Stimulated activated naive CD8-positive, alpha-beta T cell treated with anti-CD3 and anti-CD28 coated beads, Interleukin-15, amount 100 ng/mL, for 72 hours (primary cell): ENCODE measurements around the gene ATP6V0A1.
"Not testable (repeated sequence)": the region's sequence is repeated elsewhere in the genome, so short reads cannot be mapped to it uniquely, and the experiment has no call there.

Experiments
- ATAC-seq: fragments of 150-1000 bp; cut with Tn5 transposase; 2 replicates; pipeline ENCODE4 v1.10.0; 2021; ENCODE audit warnings: mild to moderate bottlenecking, moderate library complexity
- DNase-seq, 2 donors: peaks; one replicate each; pipeline ENCODE4 v3.0.0; 2021 to 2022
- H3K27ac Mint-ChIP-seq, 2 donors: one replicate each; pipeline ENCODE4 v1.8.0; 2022; ENCODE audit warnings: mild to moderate bottlenecking in 2 of 2, mixed read lengths in 2 of 2, moderate library complexity in 2 of 2
- H3K27me3 Mint-ChIP-seq: one replicate; pipeline ENCODE4 v1.8.0; 2022; ENCODE audit warnings: mixed read lengths
- H3K4me1 Mint-ChIP-seq: one replicate; pipeline ENCODE4 v1.8.0; 2022; ENCODE audit warnings: mild to moderate bottlenecking, mixed read lengths
- H3K4me3 Mint-ChIP-seq, 2 donors: one replicate each; pipeline ENCODE4 v1.8.0; 2022; ENCODE audit warnings: mild to moderate bottlenecking in 2 of 2, mixed read lengths in 2 of 2, moderate library complexity in 1 of 2
- H3K9me3 Mint-ChIP-seq, 2 donors: one replicate each; pipeline ENCODE4 v1.8.0; 2022; ENCODE audit warnings: mixed read lengths in 2 of 2

The ATP6V0A1 gene

GRCh38 chr17:42456223-42457106, 2.2 kb upstream of the ATP6V0A1 start:
- Mint-ChIP-seq H3K4me3 (peak overlapping the region; percentile 79 to 99), H3K27me3 (peaks cover 7% of the 10 kb centered on the region), H3K27ac (no peak overlapping the region), H3K9me3 (no peaks in the 10 kb centered on the region), H3K4me1 (peaks cover 46% of the 10 kb centered on the region)
- ATAC-seq, result peak; percentile 25
- DNase-seq, result no peak

- peak overlapping the region in 1 of 2 donors; percentile 2 for H3K27ac Mint-ChIP-seq
- H3K27me3 Mint-ChIP-seq, result peaks cover 7% of the 10 kb centered on the region
- ATAC-seq (no peak), DNase-seq (no peak)
- no peaks in the 10 kb centered on the region for H3K9me3 Mint-ChIP-seq
- H3K4me1 Mint-ChIP-seq, result peaks cover 46% of the 10 kb centered on the region
- H3K4me3 Mint-ChIP-seq, result peak overlapping the region; percentile 79 to 99
Measured at GRCh38 chr17:42457107-42457792, 1.4 kb upstream of the ATP6V0A1 start.

GRCh38 chr17:42459256-42459800, 650 bp downstream of the ATP6V0A1 start:
- Mint-ChIP-seq H3K4me3 (peak overlapping the region; percentile 90 to 99), H3K27me3 (peaks cover 7% of the 10 kb centered on the region), H3K9me3 (no peaks in the 10 kb centered on the region), H3K27ac (peak overlapping the region; percentile 73 to 98), H3K4me1 (peaks cover 46% of the 10 kb centered on the region)
- DNase-seq (peak in 1 of 2 donors; percentile 26), ATAC-seq (peak; percentile 39)

- H3K4me3 Mint-ChIP-seq, result peak overlapping the region; percentile 90 to 99
- H3K27ac Mint-ChIP-seq, result no peak overlapping the region
- H3K9me3 Mint-ChIP-seq, result no peaks in the 10 kb centered on the region
- ATAC-seq (peak; percentile 66), DNase-seq (peak in 1 of 2 donors; percentile 5)
- peaks cover 7% of the 10 kb centered on the region for H3K27me3 Mint-ChIP-seq
- H3K4me1 Mint-ChIP-seq, result peaks cover 46% of the 10 kb centered on the region
Measured at GRCh38 chr17:42459801-42460281, 1.2 kb downstream of the ATP6V0A1 start.

- Mint-ChIP-seq H3K4me3 (peak overlapping the region; percentile 90 to 99), H3K4me1 (peaks cover 46% of the 10 kb centered on the region), H3K27ac (no peak overlapping the region), H3K27me3 (peaks cover 3% of the 10 kb centered on the region), H3K9me3 (no peaks in the 10 kb centered on the region)
- ATAC-seq (no peak), DNase-seq (no peak)
Measured at GRCh38 chr17:42460371-42460770, 1.7 kb downstream of the ATP6V0A1 start.

- Mint-ChIP-seq H3K4me3 (no peak overlapping the region), H3K4me1 (peaks cover 17% of the 10 kb centered on the region), H3K9me3 (no peaks in the 10 kb centered on the region), H3K27me3 (no peaks in the 10 kb centered on the region), H3K27ac (no peak overlapping the region)
- ATAC-seq (no peak), DNase-seq (no peak)
Measured at GRCh38 chr17:42463976-42464400, 5.3 kb downstream of the ATP6V0A1 start.

- Mint-ChIP-seq H3K4me3 (no peak overlapping the region), H3K9me3 (no peaks in the 10 kb centered on the region), H3K4me1 (no peaks in the 10 kb centered on the region), H3K27ac (no peak overlapping the region), H3K27me3 (no peaks in the 10 kb centered on the region)
- DNase-seq (no peak), ATAC-seq (no peak)
Measured at GRCh38 chr17:42467889-42468288, 9.2 kb downstream of the ATP6V0A1 start.

- Mint-ChIP-seq H3K9me3 (no peaks in the 10 kb centered on the region), H3K4me1 (peaks cover 12% of the 10 kb centered on the region), H3K4me3 (no peak overlapping the region), H3K27ac (no peak overlapping the region), H3K27me3 (no peaks in the 10 kb centered on the region)
- no peak for ATAC-seq
- DNase-seq, result no peak
Measured at GRCh38 chr17:42472709-42473521, 14.2 kb downstream of the ATP6V0A1 start.

- Mint-ChIP-seq H3K4me3 (no peak overlapping the region), H3K27me3 (no peaks in the 10 kb centered on the region), H3K27ac (no peak overlapping the region), H3K9me3 (no peaks in the 10 kb centered on the region), H3K4me1 (peaks cover 12% of the 10 kb centered on the region)
- ATAC-seq, result no peak
- DNase-seq, result no peak
Measured at GRCh38 chr17:42474276-42474675, 15.6 kb downstream of the ATP6V0A1 start.

GRCh38 chr17:42475121-42475520, 16.4 kb downstream of the ATP6V0A1 start:
- Mint-ChIP-seq H3K4me3 (no peak overlapping the region), H3K27ac (no peak overlapping the region), H3K4me1 (peaks cover 21% of the 10 kb centered on the region), H3K9me3 (no peaks in the 10 kb centered on the region), H3K27me3 (no peaks in the 10 kb centered on the region)
- no peak for ATAC-seq
- no peak for DNase-seq

- DNase-seq (no peak), ATAC-seq (no peak)
- H3K9me3 Mint-ChIP-seq, result no peaks in the 10 kb centered on the region
- no peak overlapping the region for H3K27ac Mint-ChIP-seq
- no peak overlapping the region for H3K4me3 Mint-ChIP-seq
- H3K27me3 Mint-ChIP-seq, result no peaks in the 10 kb centered on the region
- H3K4me1 Mint-ChIP-seq, result peaks cover 22% of the 10 kb centered on the region
Measured at GRCh38 chr17:42475835-42476234, 17.2 kb downstream of the ATP6V0A1 start.

- ATAC-seq, result no peak
- no peaks in the 10 kb centered on the region for H3K9me3 Mint-ChIP-seq
- no peak for DNase-seq
- H3K27me3 Mint-ChIP-seq, result no peaks in the 10 kb centered on the region
- H3K4me1 Mint-ChIP-seq, result peaks cover 22% of the 10 kb centered on the region
- H3K27ac Mint-ChIP-seq, result no peak overlapping the region
- H3K4me3 Mint-ChIP-seq, result no peak overlapping the region
Measured at GRCh38 chr17:42476411-42476810, 17.7 kb downstream of the ATP6V0A1 start.

- no peak for DNase-seq
- H3K9me3 Mint-ChIP-seq, result no peaks in the 10 kb centered on the region
- no peak overlapping the region for H3K4me3 Mint-ChIP-seq
- H3K27me3 Mint-ChIP-seq, result no peaks in the 10 kb centered on the region
- H3K4me1 Mint-ChIP-seq, result peaks cover 22% of the 10 kb centered on the region
- ATAC-seq, result no peak
- H3K27ac Mint-ChIP-seq, result no peak overlapping the region
Measured at GRCh38 chr17:42477173-42477572, 18.5 kb downstream of the ATP6V0A1 start.

- not testable (repeated sequence) for DNase-seq, H3K9me3 Mint-ChIP-seq, ATAC-seq, H3K4me3 Mint-ChIP-seq, H3K27me3 Mint-ChIP-seq, H3K27ac Mint-ChIP-seq
- H3K4me1 Mint-ChIP-seq, result peaks cover 22% of the 10 kb centered on the region
Measured at GRCh38 chr17:42477824-42478223, 19.1 kb downstream of the ATP6V0A1 start.

GRCh38 chr17:42484304-42484703, 25.6 kb downstream of the ATP6V0A1 start:
- Mint-ChIP-seq H3K4me1 (peaks cover 34% of the 10 kb centered on the region), H3K27me3 (no peaks in the 10 kb centered on the region), H3K27ac (no peak overlapping the region), H3K4me3 (peak overlapping the region; percentile 55 to 75), H3K9me3 (no peaks in the 10 kb centered on the region)
- ATAC-seq, result peak; percentile 99
- peak; percentile 81 to 88 for DNase-seq
